Measurements from ENCODE around the gene DDX1. TPM values are rescaled to one million over a fixed set of nuclear protein-coding genes. Genes with fewer than 3 reads are reported as not detected.

Gene DDX1
- total and polyA plus RNA-seq, 7 donors = 116 to 166 (median 132) TPM

- intact Hi-C loops (cut with DNase I) = no loop called here
- Histone ChIP-seq H3K27me3 (ENCODE audit: insufficient read depth in 3 of 3, low read length in 2 of 3) (no peaks in the 10 kb centered on the region), H3K4me3 (no peak overlapping the region), H3K4me1 (no peaks in the 10 kb centered on the region), H3K9me3 (no peaks in the 10 kb centered on the region), H3K27ac (no peak overlapping the region), H3K36me3 (ENCODE audit: insufficient read depth in 1 of 2, low read depth in 1 of 2) (no peaks in the 10 kb centered on the region)
- WGBS, 3 donors = 42 to 47% (median 44%) methylated on average over 2 of the region's 2 CpGs
- ATAC-seq = no peak
- DNase-seq = no peak
- TF ChIP-seq, protein P1, sequence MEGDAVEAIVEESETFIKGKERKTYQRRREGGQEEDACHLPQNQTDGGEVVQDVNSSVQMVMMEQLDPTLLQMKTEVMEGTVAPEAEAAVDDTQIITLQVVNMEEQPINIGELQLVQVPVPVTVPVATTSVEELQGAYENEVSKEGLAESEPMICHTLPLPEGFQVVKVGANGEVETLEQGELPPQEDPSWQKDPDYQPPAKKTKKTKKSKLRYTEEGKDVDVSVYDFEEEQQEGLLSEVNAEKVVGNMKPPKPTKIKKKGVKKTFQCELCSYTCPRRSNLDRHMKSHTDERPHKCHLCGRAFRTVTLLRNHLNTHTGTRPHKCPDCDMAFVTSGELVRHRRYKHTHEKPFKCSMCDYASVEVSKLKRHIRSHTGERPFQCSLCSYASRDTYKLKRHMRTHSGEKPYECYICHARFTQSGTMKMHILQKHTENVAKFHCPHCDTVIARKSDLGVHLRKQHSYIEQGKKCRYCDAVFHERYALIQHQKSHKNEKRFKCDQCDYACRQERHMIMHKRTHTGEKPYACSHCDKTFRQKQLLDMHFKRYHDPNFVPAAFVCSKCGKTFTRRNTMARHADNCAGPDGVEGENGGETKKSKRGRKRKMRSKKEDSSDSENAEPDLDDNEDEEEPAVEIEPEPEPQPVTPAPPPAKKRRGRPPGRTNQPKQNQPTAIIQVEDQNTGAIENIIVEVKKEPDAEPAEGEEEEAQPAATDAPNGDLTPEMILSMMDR (IDR thresholded peaks at IDR 0.05) = no peak
Measured at GRCh38 chr2:15565994-15566671, 25.5 kb upstream of the DDX1 start.

GRCh38 chr2:15566912-15567311, 24.8 kb upstream of the DDX1 start:
- intact Hi-C loops (cut with DNase I) = no loop called here
- DNase-seq = no peak

DNA sequence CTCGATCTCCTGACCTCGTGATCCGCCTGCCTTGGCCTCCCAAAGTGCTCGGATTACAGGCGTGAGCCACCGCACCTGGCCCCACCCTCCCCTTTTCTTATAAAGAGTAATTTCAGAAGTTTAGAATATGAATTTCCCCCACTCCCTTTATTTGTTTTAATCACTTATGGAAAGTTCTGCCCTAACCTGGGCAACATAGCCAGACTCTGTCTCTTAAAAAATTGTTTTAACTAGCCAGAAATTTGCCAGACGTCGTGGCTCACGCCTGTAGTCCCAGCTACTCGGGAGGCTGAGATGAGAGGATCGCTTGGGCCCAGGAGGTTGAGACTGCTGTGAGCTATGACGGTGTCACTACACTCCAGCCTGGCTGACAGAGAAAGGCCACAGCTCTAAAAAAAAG, 22.8 kb upstream of the DDX1 start:
- DNase-seq = no peak
- TF ChIP-seq, protein P1 (IDR thresholded peaks at IDR 0.05) = no peak
- Histone ChIP-seq H3K27me3 (ENCODE audit: insufficient read depth in 3 of 3, low read length in 2 of 3) (no peaks in the 10 kb centered on the region), H3K9me3 (no peaks in the 10 kb centered on the region), H3K27ac (no peak overlapping the region), H3K4me3 (no peak overlapping the region), H3K4me1 (no peaks in the 10 kb centered on the region), H3K36me3 (ENCODE audit: insufficient read depth in 1 of 2, low read depth in 1 of 2) (no peaks in the 10 kb centered on the region)
- ATAC-seq = no peak
- WGBS, 3 donors = 93 to 97% (median 96%) methylated on average over 12 of the region's 12 CpGs
- intact Hi-C loops (cut with DNase I) = no loop called here

More at GRCh38 chr2:15566912-15567311, 24.8 kb upstream of the DDX1 start:
- no peak overlapping the region for H3K4me3 ChIP-seq
- ATAC-seq = no peak
- H3K36me3 ChIP-seq (ENCODE audit: insufficient read depth in 1 of 2, low read depth in 1 of 2) = no peaks in the 10 kb centered on the region
- no peaks in the 10 kb centered on the region for H3K9me3 ChIP-seq
- no peaks in the 10 kb centered on the region for H3K27me3 ChIP-seq (ENCODE audit: insufficient read depth in 3 of 3, low read length in 2 of 3)
- no peak overlapping the region for H3K27ac ChIP-seq
- TF ChIP-seq, protein P1 (IDR thresholded peaks at IDR 0.05) = no peak
- H3K4me1 ChIP-seq = no peaks in the 10 kb centered on the region
- 79 to 85% (median 80%) methylated on average over 6 of the region's 6 CpGs for WGBS, 3 donors

GRCh38 chr2:15570104-15570503, 21.6 kb upstream of the DDX1 start:
- H3K4me3 ChIP-seq = no peak overlapping the region
- H3K4me1 ChIP-seq = no peaks in the 10 kb centered on the region
- H3K27ac ChIP-seq = no peak overlapping the region
- H3K9me3 ChIP-seq = no peaks in the 10 kb centered on the region
- DNase-seq (no peak), ATAC-seq (peak in 1 of 4 donors; percentile 27)
- no peaks in the 10 kb centered on the region for H3K27me3 ChIP-seq (ENCODE audit: insufficient read depth in 3 of 3, low read length in 2 of 3)
- intact Hi-C loops (cut with DNase I) = no loop called here
- H3K36me3 ChIP-seq (ENCODE audit: insufficient read depth in 1 of 2, low read depth in 1 of 2) = no peaks in the 10 kb centered on the region
- WGBS, 3 donors = 14 to 25% (median 19%) methylated on average over 5 of the region's 5 CpGs
- TF ChIP-seq, protein P1 (IDR thresholded peaks at IDR 0.05) = no peak

DNA sequence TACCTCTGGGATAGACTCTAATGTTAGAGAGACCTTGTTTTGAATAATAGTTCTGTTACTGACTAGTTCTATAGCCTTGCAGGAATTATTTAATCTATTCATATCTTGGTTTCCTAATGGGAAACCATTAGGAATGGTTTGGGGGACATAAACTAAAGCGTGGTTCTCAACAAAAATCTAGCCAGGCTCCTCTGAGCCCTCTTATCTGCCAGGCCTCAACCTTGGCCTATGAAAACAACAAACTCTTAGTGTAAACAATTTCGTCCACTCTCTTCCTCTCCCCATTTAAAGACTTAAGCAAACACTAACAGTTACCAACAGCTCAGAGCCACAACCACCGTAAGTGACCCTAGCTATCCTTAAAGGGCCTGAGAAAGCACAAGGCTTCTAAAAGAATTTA, 19.9 kb upstream of the DDX1 start:
- intact Hi-C loops (cut with DNase I) = no loop called here
- no peaks in the 10 kb centered on the region for H3K36me3 ChIP-seq (ENCODE audit: insufficient read depth in 1 of 2, low read depth in 1 of 2)
- no peaks in the 10 kb centered on the region for H3K9me3 ChIP-seq

More for the DNA sequence above, 19.9 kb upstream of the DDX1 start:
- no peak overlapping the region for H3K27ac ChIP-seq
- 95 to 97% (median 96%) methylated on average over 3 of the region's 3 CpGs for WGBS, 3 donors
- no peaks in the 10 kb centered on the region for H3K27me3 ChIP-seq (ENCODE audit: insufficient read depth in 3 of 3, low read length in 2 of 3)
- TF ChIP-seq, protein P1 (IDR thresholded peaks at IDR 0.05) = no peak
- DNase-seq (no peak), ATAC-seq (no peak)
- no peaks in the 10 kb centered on the region for H3K4me1 ChIP-seq
- no peak overlapping the region for H3K4me3 ChIP-seq

All from psoas muscle (tissue), 8 donors.